H1 (cell line): ENCODE measurements around the gene MAGI2. TPM values are rescaled to one million over a fixed set of nuclear protein-coding genes. Genes with fewer than 3 reads are reported as not detected.

Source experiments
- CHD7 ChIP-seq: fragments of 300-600 bp; sonication (generic); IDR thresholded peaks from 2 replicates; pipeline ENCODE4 v1.7.1; 2012; ENCODE audit warnings: low read length, moderate library complexity, mild to moderate bottlenecking, inconsistent platforms; ENCODE audit not compliant: insufficient replicate concordance
- polyA plus RNA-seq, 7 experiments: library from polyadenylated mRNA; depleted of rRNA in 3 of 7; stranded (reverse) in 5 of 7; unstranded in 2 of 7; fragments of >200 nt in 5 of 7; fragments of 200-250 nt in 2 of 7; gene quantifications; 1 replicate in 5 of 7; 2 replicates in 1 of 7; 4 replicates in 1 of 7; pipeline versions ENCODE4 v1.2.1 to v1.2.3, GENCODE V29; 2011 to 2013; ENCODE audit warnings: missing spikeins in 2 of 7, mixed read lengths in 2 of 7
- total RNA-seq: library from RNA; stranded (reverse); fragmentation: NEBNext Ultra II Directional; extraction: Animal tissue kit (Norgen Biotek cat#: 25700); gene quantifications from 2 replicates; pipeline ENCODE4 v1.2.1, GENCODE V29; 2021

Gene MAGI2
- total and polyA plus RNA-seq, 2 of the 8 experiments (the other 6 are each of a cell fraction or from before 2014, with no cell fraction given) = 6.0 to 27.3 TPM

GRCh38 chr7:78398576-78398975 lies 1054.9 kb downstream of the MAGI2 start (continued):
- no peak for TF ChIP-seq CHD7
